GM21528 (cell line): ENCODE data around the gene MEGF10.

ENCODE experiments used
- ATAC-seq: cut with Tn5 transposase; IDR thresholded peaks from one replicate; pipeline ENCODE4 v1.9.1; 2021; ENCODE audit warnings: mild to moderate bottlenecking, moderate library complexity; ENCODE audit not compliant: unreplicated experiment, low FRiP score

The MEGF10 gene

DNA sequence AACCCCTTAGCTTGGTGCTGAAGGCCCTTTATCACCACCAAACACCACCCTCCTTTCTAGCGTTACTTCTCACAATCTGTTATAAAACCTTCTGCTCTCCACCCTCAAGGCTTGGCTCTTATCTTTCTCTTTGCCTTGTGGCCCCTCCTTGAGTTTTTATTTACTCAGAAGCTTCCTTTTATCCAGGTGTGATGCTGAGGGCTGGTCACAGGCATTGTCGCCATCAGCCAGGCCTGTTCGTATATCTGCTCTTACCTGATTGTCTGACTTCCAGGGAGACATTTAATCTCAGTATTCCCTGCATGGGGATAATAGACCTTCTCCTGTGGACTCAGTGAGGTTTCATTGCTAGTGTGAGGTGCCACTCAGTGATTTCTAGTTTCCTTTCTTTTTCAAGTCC, 34.2 kb downstream of the MEGF10 start:
- ATAC-seq = no peak

DNA sequence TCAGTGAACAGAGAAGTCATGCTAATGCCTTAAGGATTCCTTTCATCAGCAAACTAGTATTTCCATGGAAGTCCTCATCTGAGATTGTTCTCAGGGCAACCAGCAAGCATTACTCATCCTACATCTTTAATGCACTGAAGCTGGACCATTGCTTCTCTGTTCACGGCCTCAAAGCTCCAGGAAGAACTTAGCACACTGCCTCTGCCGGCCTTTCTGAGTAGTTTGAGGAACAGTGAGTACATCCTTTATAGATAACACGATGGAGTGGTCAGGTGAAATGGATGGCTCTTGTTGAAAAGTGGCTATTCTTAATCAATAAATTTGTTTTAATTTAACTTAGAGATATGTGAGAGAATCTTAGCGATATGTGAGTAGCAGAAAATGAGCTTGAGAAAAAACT, 35.8 kb downstream of the MEGF10 start:
- no peak for ATAC-seq

DNA sequence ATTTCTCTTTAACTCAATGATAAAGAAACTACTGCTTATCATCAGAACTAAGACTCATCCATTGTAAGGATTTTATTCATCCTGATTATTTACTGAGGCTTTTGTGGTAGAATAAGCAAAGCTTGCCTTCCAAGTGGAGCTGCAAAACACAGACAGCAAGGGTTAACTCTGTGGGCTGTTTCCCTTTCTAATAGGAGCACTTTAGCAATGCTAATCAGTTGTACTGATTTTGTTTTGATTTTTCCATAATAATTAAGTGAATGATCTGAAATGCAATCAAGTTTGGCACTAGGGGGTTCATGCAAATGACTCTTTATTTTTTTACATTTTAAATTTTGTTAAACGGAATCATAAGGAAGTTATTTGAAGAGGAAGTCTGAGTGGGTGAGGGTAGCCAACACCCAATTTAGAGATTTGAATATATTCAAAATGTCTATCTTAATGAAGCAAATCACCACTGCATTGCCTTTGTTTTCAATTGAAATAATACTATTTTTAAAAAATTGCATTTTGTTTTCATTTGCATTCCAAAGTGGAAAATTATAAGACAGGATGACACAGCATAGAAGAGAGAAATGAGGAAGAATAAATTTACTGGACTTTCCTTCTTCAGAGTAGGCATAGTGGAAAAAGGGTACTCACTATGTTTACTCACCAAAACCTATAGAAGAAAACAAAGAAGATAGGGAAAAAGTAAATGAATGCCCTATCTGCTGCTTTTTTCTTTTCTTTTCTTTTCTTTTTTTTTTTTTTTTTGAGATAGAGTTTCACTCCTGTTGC, 36.6 kb downstream of the MEGF10 start:
- no peak for ATAC-seq

DNA sequence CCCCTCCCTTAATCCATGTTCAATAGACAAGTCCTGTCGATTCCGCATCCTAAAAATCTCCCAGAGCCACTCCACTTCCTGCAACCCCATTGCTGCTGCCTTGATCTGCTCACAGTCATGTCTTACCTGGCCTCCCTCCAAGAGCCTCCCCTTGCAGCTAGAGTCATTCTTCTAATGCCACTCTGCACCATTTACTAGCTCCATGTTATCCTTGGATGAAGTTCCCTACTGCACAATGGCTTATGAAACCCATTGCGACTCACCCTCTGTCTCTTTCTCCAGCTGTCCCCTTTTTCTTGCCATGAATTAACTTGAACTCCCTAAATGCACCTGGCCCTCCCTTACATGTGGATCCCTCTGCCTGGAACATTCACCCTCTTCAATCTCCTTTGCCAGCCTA, 39.5 kb downstream of the MEGF10 start:
- no peak for ATAC-seq

DNA sequence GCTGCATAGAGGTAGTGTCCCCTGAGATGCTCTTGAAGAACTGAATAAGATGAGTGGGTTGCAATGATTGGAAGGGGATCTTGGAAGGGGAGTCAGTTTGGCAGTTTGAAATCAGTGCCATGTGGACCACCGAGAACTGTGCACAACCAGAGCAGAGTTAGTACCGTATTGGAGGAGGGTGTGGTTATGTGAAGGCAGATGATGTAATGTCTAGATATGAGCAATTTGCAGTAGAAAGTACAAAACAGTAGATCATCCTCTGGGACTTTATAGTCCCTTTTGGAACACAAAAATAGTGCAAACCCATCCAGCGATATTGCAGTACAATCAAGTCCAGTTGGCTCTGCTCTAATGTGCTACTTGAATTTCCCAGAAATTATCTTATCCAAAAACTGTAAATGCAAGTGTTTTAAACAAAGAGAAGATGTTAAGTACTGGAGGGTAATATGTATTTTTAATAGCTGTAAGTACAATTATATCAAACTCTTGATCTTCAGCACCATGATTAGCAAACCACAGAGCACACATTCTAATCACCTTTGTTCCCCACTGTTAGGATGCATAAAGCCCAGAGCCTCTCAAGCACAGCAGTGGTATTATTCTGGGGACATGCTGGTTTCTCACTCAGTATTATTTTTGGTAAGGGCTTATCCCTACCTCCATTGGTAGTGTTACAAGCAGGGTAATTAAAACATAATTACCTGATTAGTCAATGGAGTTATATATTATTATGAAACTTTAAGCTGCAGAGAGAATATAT, 41.5 kb downstream of the MEGF10 start:
- no peak for ATAC-seq

DNA sequence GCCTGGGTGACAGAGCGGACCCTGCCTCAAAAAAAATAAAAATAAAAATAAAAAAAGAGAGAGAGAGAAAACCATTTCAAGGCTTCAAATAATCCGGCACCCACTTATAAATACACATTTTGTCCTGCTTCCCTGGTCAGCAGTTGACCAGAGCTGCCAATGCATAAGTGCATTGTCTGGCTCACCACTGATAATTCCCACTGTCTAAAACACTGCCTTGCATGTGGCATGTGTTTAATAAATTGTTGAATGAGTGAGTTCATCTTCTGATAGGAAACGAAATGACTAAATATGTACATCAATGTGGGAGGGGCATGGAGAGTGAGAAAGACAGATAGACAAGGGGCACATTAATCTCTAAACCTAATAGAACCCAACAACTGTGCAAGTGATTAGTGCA, 42.9 kb downstream of the MEGF10 start:
- ATAC-seq = no peak

DNA sequence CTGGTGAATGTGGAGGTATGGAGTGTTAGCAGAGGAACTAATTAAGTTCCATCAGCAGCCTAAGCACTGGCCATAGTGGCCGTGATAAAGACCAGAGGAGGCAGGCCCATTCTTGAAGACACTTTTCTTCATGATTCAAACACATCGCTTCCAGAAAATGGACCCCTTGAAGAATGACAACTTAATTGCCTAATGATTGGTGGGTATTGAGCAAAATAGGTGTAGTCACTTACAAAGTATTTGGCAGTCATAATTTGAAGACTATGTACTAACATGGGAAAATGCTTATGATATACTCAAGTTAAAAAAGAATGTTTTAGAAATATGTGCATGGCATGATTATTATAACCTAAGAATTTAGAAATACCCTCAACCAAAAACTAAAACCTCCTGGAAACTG, 44.8 kb downstream of the MEGF10 start:
- no peak for ATAC-seq

DNA sequence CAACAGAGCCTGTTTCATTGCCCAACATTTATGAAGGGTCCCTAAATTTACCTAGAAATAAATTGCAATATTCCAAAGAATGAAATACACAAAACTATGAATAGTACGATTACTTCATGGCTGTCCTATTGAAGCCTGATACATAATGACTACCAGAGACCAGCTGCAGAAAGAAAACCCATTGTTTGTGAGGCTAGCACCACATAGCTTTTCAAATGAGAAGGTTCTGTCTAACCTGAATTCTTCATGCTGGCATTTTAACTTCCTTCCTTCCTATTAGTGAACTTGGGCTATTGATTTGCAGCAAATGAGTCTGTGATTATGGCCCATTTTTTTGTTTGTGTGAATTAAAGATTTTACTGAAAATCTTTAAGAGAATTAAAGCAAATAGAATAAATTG, 47.3 kb downstream of the MEGF10 start:
- no peak for ATAC-seq

DNA sequence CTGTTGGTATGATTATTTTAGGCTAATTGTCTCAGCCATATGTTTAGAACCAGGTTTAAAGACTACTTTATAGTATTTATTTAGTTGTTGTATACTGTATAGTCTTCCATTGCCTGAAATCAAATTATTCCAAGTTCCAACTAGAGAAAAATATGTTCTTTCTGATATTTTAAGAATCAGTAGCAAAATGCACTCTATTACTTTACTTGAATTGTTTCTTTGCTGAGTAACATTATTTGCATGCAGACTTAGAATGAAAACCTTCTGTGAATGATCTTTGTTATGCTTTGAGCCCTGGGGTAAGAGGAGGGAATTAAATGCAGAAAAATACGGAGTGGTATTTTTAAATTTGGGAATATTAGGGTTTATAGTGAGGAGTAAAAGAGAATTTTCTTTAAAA, 47.9 kb downstream of the MEGF10 start:
- ATAC-seq = no peak

DNA sequence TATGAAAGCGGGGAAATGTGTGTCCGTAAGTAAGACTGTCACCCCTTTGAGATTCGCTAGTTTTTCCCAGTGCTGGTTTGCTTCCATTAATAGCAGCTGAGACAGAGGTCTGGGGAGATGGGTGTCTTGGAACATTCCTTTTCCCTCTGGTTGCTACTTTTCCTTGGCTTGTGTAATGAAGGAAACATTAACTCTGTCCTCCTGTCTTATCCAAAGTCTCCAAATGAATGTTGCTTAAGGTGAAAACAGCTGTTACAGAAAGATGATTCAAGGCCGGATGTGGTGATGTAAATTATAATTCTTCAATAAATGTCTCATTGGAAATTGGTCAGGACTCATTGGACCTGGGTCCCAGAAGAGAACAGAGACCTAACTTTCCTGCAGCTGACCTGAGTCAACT, 50.0 kb downstream of the MEGF10 start:
- ATAC-seq = no peak

DNA sequence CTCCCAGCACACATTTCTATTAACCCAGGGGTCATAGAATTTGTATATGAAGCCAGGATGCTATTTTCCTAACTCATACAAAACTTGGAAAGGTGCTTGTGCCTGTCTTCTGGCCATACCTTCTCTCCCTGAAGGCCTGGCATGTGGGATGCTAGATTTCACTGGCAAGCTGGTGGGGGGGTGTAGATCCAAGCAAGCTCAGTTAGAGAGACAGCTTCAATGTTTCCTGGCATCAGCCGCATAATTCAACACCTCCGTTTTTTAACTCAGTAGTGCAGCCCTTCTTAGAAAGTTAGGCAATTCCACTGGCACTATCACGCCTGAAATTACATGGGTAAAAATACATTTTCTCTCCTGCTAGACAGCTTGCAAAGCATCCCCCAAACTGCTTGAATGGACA, 51.8 kb downstream of the MEGF10 start:
- no peak for ATAC-seq

DNA sequence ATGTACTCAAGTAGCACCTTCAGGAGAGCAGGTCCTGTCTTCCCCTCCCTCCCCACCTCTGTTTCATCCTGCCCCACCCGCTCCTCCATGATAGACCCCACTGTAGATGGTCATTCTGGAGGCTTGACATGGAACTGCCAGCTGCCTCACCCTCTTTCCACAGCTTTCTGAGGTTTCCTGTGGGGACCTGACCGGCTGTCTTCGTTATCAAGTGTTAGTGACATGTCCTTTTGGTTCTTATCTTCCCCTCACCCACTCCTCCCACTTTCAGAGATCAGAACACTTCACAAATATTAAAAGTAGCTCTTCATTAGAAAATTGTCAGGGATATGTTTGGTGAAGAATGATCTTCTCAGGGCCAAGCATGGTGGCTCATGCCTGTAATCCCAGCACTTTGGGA, 52.7 kb downstream of the MEGF10 start:
- ATAC-seq = no peak

DNA sequence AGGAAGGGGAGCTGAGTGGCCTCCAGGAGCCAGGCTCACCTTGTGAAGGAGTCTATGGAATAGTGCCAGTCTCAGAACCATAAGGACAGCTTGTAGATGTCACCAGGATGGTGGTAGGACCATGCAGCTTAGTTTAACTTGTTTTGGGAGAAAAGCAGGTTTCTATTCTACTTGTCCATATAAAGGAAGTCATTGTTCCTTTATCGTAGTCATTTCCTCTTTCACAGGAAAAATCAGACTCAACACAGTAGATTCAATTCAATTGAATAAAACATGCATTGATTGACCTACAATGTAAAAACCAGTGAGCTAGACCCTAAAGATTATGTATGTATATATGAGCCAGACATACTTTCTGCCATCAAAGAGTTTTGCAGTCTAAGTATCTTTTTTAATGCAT, 53.3 kb downstream of the MEGF10 start:
- no peak for ATAC-seq

DNA sequence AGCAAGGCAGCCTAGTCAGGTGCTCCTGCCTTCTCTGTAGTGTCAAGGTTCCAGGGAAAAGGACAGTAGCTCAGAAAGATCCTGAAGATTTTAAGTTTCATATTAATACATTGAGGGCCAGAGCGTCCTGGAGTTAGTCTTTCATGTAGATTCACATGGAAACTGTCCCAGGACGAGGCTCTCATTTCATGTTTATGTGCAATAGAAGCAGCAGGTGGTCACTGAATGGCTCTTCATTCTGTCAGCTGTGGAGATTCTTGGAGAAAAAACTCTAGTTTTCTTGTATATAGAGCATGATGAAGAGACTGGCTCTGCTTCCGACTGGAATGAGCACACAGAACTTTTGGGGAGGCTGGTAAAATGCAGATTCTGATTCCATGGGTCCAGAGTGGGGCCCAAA, 54.3 kb downstream of the MEGF10 start:
- no peak for ATAC-seq

DNA sequence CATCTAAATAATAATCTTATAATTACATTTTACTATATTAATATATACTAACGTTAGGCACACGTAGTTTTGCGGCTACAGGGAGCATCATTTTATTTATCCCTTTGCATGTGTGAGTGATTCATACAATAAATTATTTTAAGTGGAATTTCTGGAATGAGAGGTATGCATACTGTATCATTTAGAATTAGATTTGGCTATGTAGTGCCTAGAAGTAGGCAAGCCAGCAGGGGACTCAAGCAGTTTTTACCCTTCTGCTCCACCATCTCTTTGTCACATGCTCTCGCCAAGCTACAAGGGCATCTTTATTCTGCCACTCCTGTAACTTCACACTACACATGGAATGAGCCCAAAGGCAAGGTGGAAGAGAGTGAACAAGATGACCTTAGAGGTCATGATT, 60.8 kb downstream of the MEGF10 start:
- no peak for ATAC-seq

DNA sequence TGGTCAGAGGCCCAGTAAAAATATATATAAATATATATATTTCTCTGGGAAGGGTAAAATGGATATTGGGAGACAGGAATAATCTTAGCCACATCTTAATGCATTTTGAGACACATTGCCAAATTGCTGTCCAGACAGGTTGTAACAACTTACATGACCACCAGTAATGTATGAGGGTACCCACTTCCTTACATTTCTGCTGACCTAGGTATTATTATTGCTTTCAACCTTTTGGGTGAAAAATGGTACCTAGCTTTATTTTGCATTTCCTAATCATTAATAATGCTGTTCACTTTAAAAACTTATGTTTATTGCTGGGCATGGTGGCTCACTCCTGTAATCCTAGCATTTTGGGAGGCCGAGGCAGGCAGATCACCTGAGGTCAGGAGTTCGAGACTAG, 61.5 kb downstream of the MEGF10 start:
- no peak for ATAC-seq

DNA sequence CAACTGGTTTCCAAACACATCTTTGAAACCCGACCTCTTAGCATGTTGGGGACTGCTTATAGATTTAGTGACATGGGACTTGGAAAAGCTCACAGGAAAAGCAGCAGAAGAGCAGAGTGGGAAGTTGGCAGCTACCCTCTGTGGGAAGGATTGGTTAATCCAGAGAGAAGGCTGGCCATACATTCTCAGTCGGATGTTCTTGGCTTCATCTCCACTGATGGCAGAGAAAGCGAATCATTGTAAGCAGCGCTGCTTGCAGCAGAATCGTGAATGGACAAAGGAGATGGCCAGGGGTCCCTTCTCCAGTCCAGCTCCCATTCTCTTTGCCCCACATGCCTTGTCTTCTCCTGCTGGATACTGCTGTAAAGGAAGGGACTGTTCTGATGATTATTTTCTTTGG, 62.7 kb downstream of the MEGF10 start:
- ATAC-seq = no peak

DNA sequence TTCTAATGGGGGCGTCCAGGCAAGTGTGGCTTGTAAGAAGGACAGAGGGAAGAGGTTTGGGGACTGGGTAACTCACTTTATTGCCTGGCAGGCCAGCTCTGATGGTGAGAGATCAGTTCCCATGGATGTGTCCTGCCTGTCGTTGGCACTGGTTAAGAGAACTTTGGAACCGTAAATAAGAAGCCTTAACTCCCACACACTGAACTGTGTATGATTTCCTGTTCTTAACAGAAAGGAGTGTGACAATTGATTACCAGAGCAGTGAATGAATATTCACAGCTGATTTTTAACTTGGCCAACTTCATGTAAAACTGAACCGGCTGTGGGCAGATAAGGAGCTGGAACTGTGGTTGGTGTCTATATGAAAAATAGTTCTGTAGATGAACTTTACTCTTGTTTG, 63.2 kb downstream of the MEGF10 start:
- no peak for ATAC-seq

DNA sequence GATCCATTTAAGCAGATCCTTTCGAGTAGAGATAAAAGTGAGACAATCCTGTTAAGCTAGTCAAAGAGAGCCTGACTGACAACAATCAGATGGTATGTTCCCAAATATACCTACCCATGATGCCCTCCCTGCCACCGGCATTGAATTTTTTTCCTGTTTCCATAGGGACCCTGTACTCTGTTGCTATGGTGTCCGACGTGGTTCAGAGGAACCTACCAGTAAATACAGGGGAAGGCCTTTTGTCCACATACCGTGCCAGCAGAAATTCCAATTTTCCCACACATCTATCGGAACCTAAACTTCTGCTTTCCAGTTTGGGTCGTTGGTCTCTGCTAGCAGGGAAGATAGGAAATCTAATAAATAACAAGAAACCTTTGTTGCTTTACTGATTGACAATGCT, 64.7 kb downstream of the MEGF10 start:
- no peak for ATAC-seq

DNA sequence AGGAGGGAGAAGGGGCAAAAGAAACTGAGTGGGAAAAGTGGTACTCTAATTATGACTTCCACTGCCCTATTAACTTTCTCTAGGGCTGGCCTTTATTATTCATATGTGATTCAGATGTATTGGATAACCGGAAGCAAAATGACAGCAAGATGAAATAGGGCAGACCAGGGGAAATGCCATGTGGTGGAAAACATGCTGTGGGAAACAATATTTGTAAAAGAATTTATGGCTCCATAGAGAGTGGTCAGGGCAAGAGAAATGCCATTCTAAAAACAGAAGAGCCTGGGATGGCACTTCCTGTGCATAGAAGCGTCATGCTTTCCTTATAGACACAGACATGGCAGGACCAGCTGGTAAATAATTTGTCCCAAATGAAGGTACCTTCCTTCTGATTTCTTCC, 67.7 kb downstream of the MEGF10 start:
- no peak for ATAC-seq

DNA sequence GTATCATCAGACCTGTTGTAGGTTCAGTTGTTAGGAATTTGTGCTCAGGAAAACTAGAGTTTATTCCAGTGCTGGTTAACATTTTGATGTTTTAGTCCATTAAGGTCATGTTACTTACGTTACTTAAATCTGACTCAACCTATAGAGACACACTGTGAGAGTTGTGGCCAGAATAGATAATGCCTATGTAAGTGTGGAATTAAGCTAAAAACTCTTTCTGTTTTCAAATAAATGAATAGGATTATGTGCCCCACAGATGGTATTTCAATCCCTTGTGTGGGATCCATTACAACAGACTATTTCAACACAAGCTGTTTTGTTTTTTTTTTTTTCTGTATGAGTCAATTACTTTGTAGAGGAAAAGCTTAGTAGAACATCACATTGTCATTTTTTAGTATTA, 68.1 kb downstream of the MEGF10 start:
- ATAC-seq = no peak

DNA sequence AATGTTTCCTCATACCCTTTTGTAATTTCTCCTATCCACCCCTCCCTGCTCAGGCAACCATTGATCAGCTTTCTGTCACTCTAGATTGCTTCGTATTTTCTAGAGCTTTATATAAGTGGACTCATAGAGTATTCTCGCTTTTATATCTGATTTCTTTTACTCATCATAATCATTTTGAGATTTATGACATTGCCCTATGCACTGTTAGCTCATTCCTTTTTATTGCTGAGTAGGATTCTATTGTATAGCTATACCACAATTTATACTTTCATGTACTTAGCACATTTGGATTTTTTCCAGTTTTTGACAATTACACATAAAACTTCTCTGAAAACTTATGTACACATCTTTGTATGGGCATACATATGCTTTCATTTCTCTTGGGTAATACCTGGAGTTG, 68.9 kb downstream of the MEGF10 start:
- ATAC-seq = no peak
